Choroid plexus epithelial cell (primary cell): ENCODE measurements around the gene MT1H.

Source experiments
- DNase-seq: peaks from one replicate; pipeline ENCODE4 v3.0.0-alpha.2; 2010; ENCODE audit warnings: low read depth
- H3K4me3 ChIP-seq: 2 replicates; pipeline ENCODE4 v1.5.1; 2011; ENCODE audit warnings: low read depth, mild to moderate bottlenecking, control low read depth, low read length, moderate library complexity
- CTCF ChIP-seq: conservative IDR thresholded peaks from 2 replicates; pipeline ENCODE4 v1.5.1; 2011; ENCODE audit warnings: low read depth, mild to moderate bottlenecking, control low read depth, inconsistent platforms, low read length, moderate library complexity

MT1H gene

GRCh38 chr16:56645311-56645710, 24.3 kb upstream of the MT1H start:
- H3K4me3 ChIP-seq, result no peak overlapping the region
- no peak for DNase-seq
- no peak for TF ChIP-seq CTCF

GRCh38 chr16:56645838-56646237, 23.8 kb upstream of the MT1H start:
- no peak overlapping the region for H3K4me3 ChIP-seq
- no peak for DNase-seq
- no peak for TF ChIP-seq CTCF

GRCh38 chr16:56647641-56648431, 21.8 kb upstream of the MT1H start:
- DNase-seq, result no peak
- no peak for TF ChIP-seq CTCF
- no peak overlapping the region for H3K4me3 ChIP-seq

GRCh38 chr16:56649271-56649670, 20.3 kb upstream of the MT1H start:
- no peak for DNase-seq
- TF ChIP-seq CTCF, result no peak
- H3K4me3 ChIP-seq, result no peak overlapping the region

- no peak for DNase-seq
- no peak overlapping the region for H3K4me3 ChIP-seq
Observed at GRCh38 chr16:56649820-56650219, 19.8 kb upstream of the MT1H start.

GRCh38 chr16:56651586-56651985, 18.0 kb upstream of the MT1H start, which contains the start of gene MT1B:
TSS of gene MT1B (plus strand) at chr16:56651886. CDS start at chr16:56651954, 68 bp downstream.
- no peak within 1 kb of the TSS for H3K4me3 ChIP-seq
- no peak for TF ChIP-seq CTCF
- no peak for DNase-seq

More at GRCh38 chr16:56649820-56650219, 19.8 kb upstream of the MT1H start:
- no peak for TF ChIP-seq CTCF

GRCh38 chr16:56652600-56652999, 17.0 kb upstream of the MT1H start:
- H3K4me3 ChIP-seq, result no peak overlapping the region
- TF ChIP-seq CTCF, result no peak
- DNase-seq, result no peak
